GM12801 (cell line): ENCODE data around the gene SCLY.

Experiments used
- CTCF ChIP-seq: IDR thresholded peaks from one replicate; pipeline ENCODE4 v1.5.1; 2011; ENCODE audit warnings: control low read depth; ENCODE audit not compliant: insufficient read length; ENCODE audit errors: extremely low read depth

Gene SCLY

DNA sequence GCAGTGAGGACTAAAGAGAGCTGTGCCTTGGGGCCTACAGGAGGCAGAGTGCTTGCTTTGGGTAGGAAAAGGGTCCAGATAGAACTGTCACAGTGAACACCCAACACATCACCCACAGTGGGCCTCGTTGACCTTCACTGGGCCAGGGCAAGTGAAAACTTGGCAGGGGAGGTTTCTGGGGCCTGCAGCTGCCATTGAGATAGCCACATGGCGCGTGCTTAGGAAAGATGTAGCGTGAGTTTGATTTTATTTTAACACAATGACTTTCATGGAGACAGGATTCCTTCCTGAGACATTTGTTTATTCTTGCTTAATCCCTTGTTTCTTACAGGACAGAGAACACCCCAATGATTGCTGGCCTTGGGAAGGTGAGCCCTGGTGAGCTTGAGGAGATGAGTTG lies 30.1 kb downstream of the SCLY start:
- no peak for TF ChIP-seq CTCF

DNA sequence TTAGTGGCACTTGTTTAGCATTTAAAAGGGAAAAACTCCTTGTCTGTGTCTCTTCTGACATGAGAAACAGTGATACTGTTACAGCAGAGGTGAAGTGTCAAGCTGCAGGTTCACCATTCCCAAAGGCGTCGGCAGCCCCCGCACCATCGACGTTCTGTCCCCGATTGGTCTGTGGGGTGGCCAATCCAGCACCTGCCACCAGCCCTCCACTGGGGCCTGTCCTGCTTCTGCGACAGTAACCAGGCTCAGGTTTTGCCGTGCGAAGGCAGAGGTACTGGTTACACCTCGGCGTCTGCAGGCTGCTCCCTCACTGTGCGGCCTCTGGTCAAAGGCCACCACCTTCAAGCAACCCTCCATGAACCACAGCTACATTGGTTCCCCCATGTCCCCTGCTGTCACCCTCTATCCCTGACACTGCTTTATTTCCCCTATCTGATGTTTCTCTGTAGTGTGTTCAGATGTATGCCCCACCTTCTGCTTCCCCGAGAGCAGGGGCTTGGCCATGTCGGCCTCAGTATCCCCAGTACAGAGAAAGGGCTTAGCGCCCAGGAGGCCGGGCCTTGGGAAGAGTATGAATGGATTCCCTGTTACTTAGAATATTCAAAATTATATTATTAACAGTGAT lies 30.7 kb downstream of the SCLY start:
- TF ChIP-seq CTCF: no peak

GRCh38 chr2:238092486-238093035 lies 31.8 kb downstream of the SCLY start:
- no peak for TF ChIP-seq CTCF

- no peak for TF ChIP-seq CTCF
Observed at GRCh38 chr2:238093181-238094140, 32.7 kb downstream of the SCLY start.

- no peak for TF ChIP-seq CTCF
Observed at GRCh38 chr2:238094438-238095022, 33.7 kb downstream of the SCLY start.

DNA sequence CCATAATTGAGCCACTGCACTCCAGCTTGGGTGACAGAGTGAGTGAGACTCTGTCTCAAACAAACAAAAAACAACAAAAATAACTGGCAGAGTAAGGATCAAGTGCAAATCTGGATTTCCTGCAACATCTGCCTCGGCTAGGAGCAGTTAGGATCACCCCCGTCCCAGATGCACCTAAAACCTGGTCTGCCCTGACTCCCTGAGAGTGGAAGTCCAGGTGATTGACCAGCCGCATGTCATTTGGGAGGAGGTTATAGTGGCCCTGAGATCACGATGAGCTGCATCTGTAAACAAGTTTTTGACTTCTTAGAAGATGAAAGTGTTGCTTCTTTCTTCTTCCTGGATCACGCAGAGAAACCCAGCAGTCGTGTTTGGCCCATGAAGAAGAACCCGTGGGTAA lies 34.3 kb downstream of the SCLY start:
- TF ChIP-seq CTCF: no peak
